ENCODE results near the gene CGNL1.
A peak's percentile ranks its signal among the peaks of the same experiment; 100 is the strongest.

Gene CGNL1

DNA sequence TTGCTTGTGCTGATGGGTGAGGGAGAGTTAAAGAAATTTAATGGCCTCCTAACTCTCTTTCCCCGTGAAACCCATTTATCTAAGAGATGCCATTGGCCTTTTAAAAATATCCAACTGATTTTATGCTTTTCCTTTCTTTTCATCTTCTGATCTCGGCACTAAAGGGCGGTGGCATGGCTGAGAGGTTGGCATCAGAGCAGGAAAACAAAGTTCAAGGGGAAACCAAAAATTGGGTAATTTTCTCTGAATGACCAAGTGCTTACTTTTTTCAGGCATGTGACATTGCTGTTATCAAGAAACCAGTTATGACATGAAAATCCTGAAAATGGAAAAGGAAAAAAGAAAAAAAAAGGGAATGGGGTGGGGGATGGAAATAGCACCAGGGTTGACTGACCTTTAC lies 3.2 kb downstream of the CGNL1 start:
- Histone ChIP-seq H2BK12ac (ENCODE audit: low read length in 2 of 2) (no peak overlapping the region), H3K9me3 (ENCODE audit: control insufficient read depth, low read length) (no peaks in the 10 kb centered on the region), H3K18ac (ENCODE audit: low read depth in 1 of 2, low read length in 2 of 2) (no peak overlapping the region), H3K23ac (ENCODE audit: low read length in 2 of 2) (no peak overlapping the region), H3K4me2 (ENCODE audit: low read length, poor library complexity, severe bottlenecking) (no peak overlapping the region), H3K4ac (ENCODE audit: low read depth in 1 of 2, low read length in 2 of 2) (no peak overlapping the region), H3K36me3 (ENCODE audit: control insufficient read depth in 1 of 2, insufficient read depth in 2 of 2, low read depth in 1 of 2, low read length in 2 of 2) (peaks cover 0 to 10% of the 10 kb centered on the region in 2 experiments), H4K8ac (ENCODE audit: low read length) (no peak overlapping the region), H2BK120ac (ENCODE audit: low read depth, low read length) (no peak overlapping the region), H3K14ac (ENCODE audit: low read length in 2 of 2) (no peak overlapping the region), H2BK15ac (ENCODE audit: low read depth, poor library complexity, severe bottlenecking) (no peak overlapping the region), H3K79me1 (replicated peaks; ENCODE audit: low read length, poor library complexity, severe bottlenecking) (peaks cover 15% of the 10 kb centered on the region), H3K27me3 (ENCODE audit: control insufficient read depth in 1 of 2, insufficient read depth in 1 of 2, low read length in 2 of 2) (peaks cover 0 to 63% of the 10 kb centered on the region in 2 experiments), H3K9ac (ENCODE audit: low read length) (no peak overlapping the region), H3K27ac (ENCODE audit: low read length, poor library complexity, severe bottlenecking) (no peak overlapping the region), H3K4me3 (ENCODE audit: insufficient read depth in 1 of 2, low read depth in 1 of 2, low read length in 2 of 2) (no peak overlapping the region), H2AK5ac (ENCODE audit: low read length, severe bottlenecking) (no peak overlapping the region), H4K91ac (ENCODE audit: low read length) (no peak overlapping the region), H2AFZ (ENCODE audit: low read depth, low read length) (no peak overlapping the region), H2BK5ac (ENCODE audit: low read depth, low read length, poor library complexity, severe bottlenecking) (no peak overlapping the region), H3K4me1 (ENCODE audit: control insufficient read depth, insufficient read depth, low read depth, low read length) (peaks cover 15% of the 10 kb centered on the region)
- WGBS = 90% methylated on average over 2 of the region's 3 CpGs
- no peak for DNase-seq

DNA sequence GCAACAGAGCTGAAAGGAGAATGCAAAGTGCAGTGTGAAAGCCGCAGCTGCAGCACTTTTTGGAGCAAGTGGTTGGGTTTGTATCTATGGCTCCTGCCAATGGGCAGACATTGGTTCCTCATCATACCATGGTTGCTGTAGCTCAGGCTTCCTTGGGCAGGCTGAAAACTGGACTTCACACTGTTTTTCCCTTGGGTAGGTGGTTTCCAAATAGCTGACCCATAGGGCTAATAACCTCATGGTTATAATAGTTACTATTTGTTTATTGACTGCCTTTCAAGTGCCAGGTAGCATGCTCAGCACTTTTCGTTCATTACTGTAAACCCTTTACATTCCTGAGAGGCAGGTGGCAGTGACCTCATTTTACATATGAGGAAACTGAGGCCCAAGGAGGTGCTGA lies 4.5 kb downstream of the CGNL1 start:
- Histone ChIP-seq H3K27me3 (ENCODE audit: control insufficient read depth in 1 of 2, insufficient read depth in 1 of 2, low read length in 2 of 2) (peaks cover 0 to 55% of the 10 kb centered on the region in 2 experiments), H2BK15ac (ENCODE audit: low read depth, poor library complexity, severe bottlenecking) (no peak overlapping the region), H3K79me1 (replicated peaks; ENCODE audit: low read length, poor library complexity, severe bottlenecking) (peaks cover 17% of the 10 kb centered on the region), H4K8ac (ENCODE audit: low read length) (no peak overlapping the region), H2AFZ (ENCODE audit: low read depth, low read length) (no peak overlapping the region), H3K9ac (ENCODE audit: low read length) (no peak overlapping the region), H2AK5ac (ENCODE audit: low read length, severe bottlenecking) (peak overlapping the region; percentile 41), H3K23ac (ENCODE audit: low read length in 2 of 2) (no peak overlapping the region), H3K4me2 (ENCODE audit: low read length, poor library complexity, severe bottlenecking) (no peak overlapping the region), H3K18ac (ENCODE audit: low read depth in 1 of 2, low read length in 2 of 2) (no peak overlapping the region), H4K91ac (ENCODE audit: low read length) (no peak overlapping the region), H2BK120ac (ENCODE audit: low read depth, low read length) (no peak overlapping the region), H3K14ac (ENCODE audit: low read length in 2 of 2) (no peak overlapping the region), H3K4ac (ENCODE audit: low read depth in 1 of 2, low read length in 2 of 2) (no peak overlapping the region), H3K27ac (ENCODE audit: low read length, poor library complexity, severe bottlenecking) (no peak overlapping the region), H2BK12ac (ENCODE audit: low read length in 2 of 2) (no peak overlapping the region), H3K4me1 (ENCODE audit: control insufficient read depth, insufficient read depth, low read depth, low read length) (peaks cover 12% of the 10 kb centered on the region), H2BK5ac (ENCODE audit: low read depth, low read length, poor library complexity, severe bottlenecking) (no peak overlapping the region), H3K9me3 (ENCODE audit: control insufficient read depth, low read length) (no peaks in the 10 kb centered on the region), H3K4me3 (ENCODE audit: insufficient read depth in 1 of 2, low read depth in 1 of 2, low read length in 2 of 2) (no peak overlapping the region), H3K36me3 (ENCODE audit: control insufficient read depth in 1 of 2, insufficient read depth in 2 of 2, low read depth in 1 of 2, low read length in 2 of 2) (peaks cover 0 to 10% of the 10 kb centered on the region in 2 experiments)
- WGBS = 87% methylated on average over 2 of the region's 2 CpGs
- no peak for DNase-seq

- peaks cover 0 to 58% of the 10 kb centered on the region in 2 experiments for H3K27me3 ChIP-seq (ENCODE audit: control insufficient read depth in 1 of 2, insufficient read depth in 1 of 2, low read length in 2 of 2)
- WGBS = 52% methylated on average over 4 of the region's 7 CpGs
- H3K14ac ChIP-seq (ENCODE audit: low read length in 2 of 2) = no peak overlapping the region
- H2BK12ac ChIP-seq (ENCODE audit: low read length in 2 of 2) = no peak overlapping the region
- H3K4me1 ChIP-seq (ENCODE audit: control insufficient read depth, insufficient read depth, low read depth, low read length) = peaks cover 14% of the 10 kb centered on the region
- no peak overlapping the region for H3K27ac ChIP-seq (ENCODE audit: low read length, poor library complexity, severe bottlenecking)
- H3K4ac ChIP-seq (ENCODE audit: low read depth in 1 of 2, low read length in 2 of 2) = no peak overlapping the region
- no peak overlapping the region for H2AFZ ChIP-seq (ENCODE audit: low read depth, low read length)
- no peak overlapping the region for H4K91ac ChIP-seq (ENCODE audit: low read length)
- no peak overlapping the region for H3K18ac ChIP-seq (ENCODE audit: low read depth in 1 of 2, low read length in 2 of 2)
- H3K36me3 ChIP-seq (ENCODE audit: control insufficient read depth in 1 of 2, insufficient read depth in 2 of 2, low read depth in 1 of 2, low read length in 2 of 2) = peaks cover 0 to 12% of the 10 kb centered on the region in 2 experiments
- no peak for DNase-seq
- no peak overlapping the region for H3K9ac ChIP-seq (ENCODE audit: low read length)
- no peak overlapping the region for H2BK5ac ChIP-seq (ENCODE audit: low read depth, low read length, poor library complexity, severe bottlenecking)
- H4K8ac ChIP-seq (ENCODE audit: low read length) = no peak overlapping the region
- no peak overlapping the region for H2BK15ac ChIP-seq (ENCODE audit: low read depth, poor library complexity, severe bottlenecking)
- H2BK120ac ChIP-seq (ENCODE audit: low read depth, low read length) = no peak overlapping the region
- peaks cover 20% of the 10 kb centered on the region for H3K79me1 ChIP-seq (replicated peaks; ENCODE audit: low read length, poor library complexity, severe bottlenecking)
- no peak overlapping the region for H2AK5ac ChIP-seq (ENCODE audit: low read length, severe bottlenecking)
- no peak overlapping the region for H3K4me3 ChIP-seq (ENCODE audit: insufficient read depth in 1 of 2, low read depth in 1 of 2, low read length in 2 of 2)
- H3K23ac ChIP-seq (ENCODE audit: low read length in 2 of 2) = no peak overlapping the region
- H3K4me2 ChIP-seq (ENCODE audit: low read length, poor library complexity, severe bottlenecking) = no peak overlapping the region
- H3K9me3 ChIP-seq (ENCODE audit: control insufficient read depth, low read length) = no peaks in the 10 kb centered on the region
Measured at GRCh38 chr15:57382215-57382614, 5.9 kb downstream of the CGNL1 start.

GRCh38 chr15:57382969-57383368 lies 6.7 kb downstream of the CGNL1 start:
- WGBS = 100% methylated on average over 1 of the region's 1 CpG
- H3K18ac ChIP-seq (ENCODE audit: low read depth in 1 of 2, low read length in 2 of 2) = no peak overlapping the region
- H3K27me3 ChIP-seq (ENCODE audit: control insufficient read depth in 1 of 2, insufficient read depth in 1 of 2, low read length in 2 of 2) = peaks cover 0 to 57% of the 10 kb centered on the region in 2 experiments
- no peak overlapping the region for H3K14ac ChIP-seq (ENCODE audit: low read length in 2 of 2)
- no peak overlapping the region for H3K9ac ChIP-seq (ENCODE audit: low read length)
- H3K4me3 ChIP-seq (ENCODE audit: insufficient read depth in 1 of 2, low read depth in 1 of 2, low read length in 2 of 2) = no peak overlapping the region
- H2BK12ac ChIP-seq (ENCODE audit: low read length in 2 of 2) = no peak overlapping the region
- no peak overlapping the region for H3K23ac ChIP-seq (ENCODE audit: low read length in 2 of 2)
- H2BK15ac ChIP-seq (ENCODE audit: low read depth, poor library complexity, severe bottlenecking) = no peak overlapping the region
- no peak overlapping the region for H2AFZ ChIP-seq (ENCODE audit: low read depth, low read length)
- peaks cover 0 to 12% of the 10 kb centered on the region in 2 experiments for H3K36me3 ChIP-seq (ENCODE audit: control insufficient read depth in 1 of 2, insufficient read depth in 2 of 2, low read depth in 1 of 2, low read length in 2 of 2)
- H2BK120ac ChIP-seq (ENCODE audit: low read depth, low read length) = no peak overlapping the region
- H4K8ac ChIP-seq (ENCODE audit: low read length) = no peak overlapping the region
- peaks cover 23% of the 10 kb centered on the region for H3K79me1 ChIP-seq (replicated peaks; ENCODE audit: low read length, poor library complexity, severe bottlenecking)
- H3K4me2 ChIP-seq (ENCODE audit: low read length, poor library complexity, severe bottlenecking) = no peak overlapping the region
- peaks cover 17% of the 10 kb centered on the region for H3K4me1 ChIP-seq (ENCODE audit: control insufficient read depth, insufficient read depth, low read depth, low read length)
- H2BK5ac ChIP-seq (ENCODE audit: low read depth, low read length, poor library complexity, severe bottlenecking) = no peak overlapping the region
- no peak overlapping the region for H3K27ac ChIP-seq (ENCODE audit: low read length, poor library complexity, severe bottlenecking)
- no peaks in the 10 kb centered on the region for H3K9me3 ChIP-seq (ENCODE audit: control insufficient read depth, low read length)
- no peak for DNase-seq
- no peak overlapping the region for H2AK5ac ChIP-seq (ENCODE audit: low read length, severe bottlenecking)
- no peak overlapping the region for H3K4ac ChIP-seq (ENCODE audit: low read depth in 1 of 2, low read length in 2 of 2)
- H4K91ac ChIP-seq (ENCODE audit: low read length) = no peak overlapping the region
